ENCODE measurements around the gene MSS51.
A peak's percentile ranks its signal among the peaks of the same experiment; 100 is the strongest.

GRCh38 chr10:73413528-73414229 is 19.7 kb downstream of the MSS51 start, which contains the start of gene ANXA7:
- TF ChIP-seq, protein P1, sequence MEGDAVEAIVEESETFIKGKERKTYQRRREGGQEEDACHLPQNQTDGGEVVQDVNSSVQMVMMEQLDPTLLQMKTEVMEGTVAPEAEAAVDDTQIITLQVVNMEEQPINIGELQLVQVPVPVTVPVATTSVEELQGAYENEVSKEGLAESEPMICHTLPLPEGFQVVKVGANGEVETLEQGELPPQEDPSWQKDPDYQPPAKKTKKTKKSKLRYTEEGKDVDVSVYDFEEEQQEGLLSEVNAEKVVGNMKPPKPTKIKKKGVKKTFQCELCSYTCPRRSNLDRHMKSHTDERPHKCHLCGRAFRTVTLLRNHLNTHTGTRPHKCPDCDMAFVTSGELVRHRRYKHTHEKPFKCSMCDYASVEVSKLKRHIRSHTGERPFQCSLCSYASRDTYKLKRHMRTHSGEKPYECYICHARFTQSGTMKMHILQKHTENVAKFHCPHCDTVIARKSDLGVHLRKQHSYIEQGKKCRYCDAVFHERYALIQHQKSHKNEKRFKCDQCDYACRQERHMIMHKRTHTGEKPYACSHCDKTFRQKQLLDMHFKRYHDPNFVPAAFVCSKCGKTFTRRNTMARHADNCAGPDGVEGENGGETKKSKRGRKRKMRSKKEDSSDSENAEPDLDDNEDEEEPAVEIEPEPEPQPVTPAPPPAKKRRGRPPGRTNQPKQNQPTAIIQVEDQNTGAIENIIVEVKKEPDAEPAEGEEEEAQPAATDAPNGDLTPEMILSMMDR (IDR thresholded peaks at IDR 0.05) = peak in 5 of 6 experiments; percentile 15 to 32 (median 31)
- TF ChIP-seq POLR2A (IDR thresholded peaks at IDR 0.05) = peak in 3 of 4 donors; percentile 42 to 86 (median 61)

Data from esophagus squamous epithelium (tissue), 4 donors.